Bronchial epithelial cell (primary cell): Measurements from ENCODE around the gene FOXA1. TPM values are rescaled to one million over a fixed set of nuclear protein-coding genes. Genes with fewer than 3 reads are reported as not detected.
"Not testable (repeated sequence)": the region's sequence is repeated elsewhere in the genome, so short reads cannot be mapped to it uniquely, and the experiment has no call there.

Experiments used
- DNase-seq: peaks from one replicate; pipeline ENCODE4 v3.0.0-alpha.2; 2010; ENCODE audit warnings: low read depth
- FAIRE-seq: peaks from 2 replicates; lab custom pipeline; 2011; peaks lifted over from hg19 to GRCh38; lab: Jason Lieb, UNC
- H3K27me3 ChIP-seq: 2 replicates; pipeline ENCODE4 v1.5.1; 2011; ENCODE audit warnings: low read length; ENCODE audit not compliant: control insufficient read depth, insufficient read depth
- H3K36me3 ChIP-seq: 2 replicates; pipeline ENCODE4 v1.5.1; 2011; ENCODE audit warnings: low read length; ENCODE audit not compliant: control insufficient read depth, insufficient read depth
- H3K4me3 ChIP-seq: 2 replicates; pipeline ENCODE4 v1.5.1; 2011; ENCODE audit warnings: mild to moderate bottlenecking, low read depth, low read length, control low read depth
- CTCF ChIP-seq: IDR thresholded peaks from 2 replicates; pipeline ENCODE4 v1.5.1; 2011; ENCODE audit warnings: mild to moderate bottlenecking, moderate library complexity, low read length, control low read depth, inconsistent platforms; ENCODE audit not compliant: insufficient read depth, severe bottlenecking
- total RNA-seq: library from RNA; depleted of rRNA; stranded (reverse); fragments of >200 nt; gene quantifications from 2 replicates; pipeline ENCODE4 v1.2.1, GENCODE V29; 2014

FOXA1 gene
- total RNA-seq, 1 donor from 2014 or later: 5.3 TPM

GRCh38 chr14:37563189-37563588 lies 31.9 kb downstream of the FOXA1 start:
- no peak for TF ChIP-seq CTCF
- no peaks in the 10 kb centered on the region for H3K36me3 ChIP-seq
- no peak for DNase-seq
- H3K4me3 ChIP-seq: no peak overlapping the region
- FAIRE-seq: no peak
- H3K27me3 ChIP-seq: no peaks in the 10 kb centered on the region

GRCh38 chr14:37559386-37559785 lies 35.7 kb downstream of the FOXA1 start:
- DNase-seq (peak; percentile 78), FAIRE-seq (no peak)
- Histone ChIP-seq H3K27me3 (no peaks in the 10 kb centered on the region), H3K4me3 (no peak overlapping the region), H3K36me3 (no peaks in the 10 kb centered on the region)
- TF ChIP-seq CTCF: no peak

GRCh38 chr14:37558740-37559139 lies 36.3 kb downstream of the FOXA1 start:
- no peak for FAIRE-seq
- Histone ChIP-seq H3K4me3 (no peak overlapping the region), H3K36me3 (no peaks in the 10 kb centered on the region), H3K27me3 (no peaks in the 10 kb centered on the region)
- DNase-seq: no peak
- no peak for TF ChIP-seq CTCF

- not testable (repeated sequence) for H3K4me3 ChIP-seq, H3K27me3 ChIP-seq, H3K36me3 ChIP-seq, FAIRE-seq, DNase-seq
Observed at GRCh38 chr14:37555596-37555995, 39.5 kb downstream of the FOXA1 start.

- H3K36me3 ChIP-seq: no peaks in the 10 kb centered on the region
- no peak for TF ChIP-seq CTCF
- FAIRE-seq (no peak), DNase-seq (no peak)
- H3K27me3 ChIP-seq: no peaks in the 10 kb centered on the region
- H3K4me3 ChIP-seq: no peak overlapping the region
Observed at GRCh38 chr14:37553935-37554550, 41.0 kb downstream of the FOXA1 start.

- FAIRE-seq (no peak), DNase-seq (no peak)
- TF ChIP-seq CTCF: no peak
- Histone ChIP-seq H3K36me3 (no peaks in the 10 kb centered on the region), H3K27me3 (no peaks in the 10 kb centered on the region), H3K4me3 (no peak overlapping the region)
Observed at GRCh38 chr14:37551119-37551518, 43.9 kb downstream of the FOXA1 start.
